Measurements from ENCODE around the gene VWA3A. TPM values are rescaled to one million over a fixed set of nuclear protein-coding genes. Genes with fewer than 3 reads are reported as not detected.
A peak's percentile ranks its signal among the peaks of the same experiment; 100 is the strongest.

The VWA3A gene
- total RNA-seq, 4 donors from 2014 or later: 0.35 to 0.40 TPM; not detected in 2

GRCh38 chr16:22070361-22071330, 21.7 kb upstream of the VWA3A start:
- Histone ChIP-seq H3K4me3 (no peak overlapping the region), H3K36me3 (no peaks in the 10 kb centered on the region), H3K4me1 (peaks cover 0 to 34% (median 0%) of the 10 kb centered on the region in 3 donors), H3K9me3 (no peaks in the 10 kb centered on the region), H3K27me3 (no peaks in the 10 kb centered on the region), H3K27ac (peak overlapping the region in 2 of 4 donors; percentile 17 to 21)
- 31 to 46% methylated on average over 11 to 12 of the region's 12 CpGs for WGBS, 2 donors (ENCODE audit: low coverage in 1 of 2)
- TF ChIP-seq POLR2A (IDR thresholded peaks at IDR 0.05) (no peak), POLR2AphosphoS5 (IDR thresholded peaks at IDR 0.05) (no peak), EP300 (IDR thresholded peaks at IDR 0.05) (no peak), CTCF (IDR thresholded peaks at IDR 0.05) (no peak)
- no peak for ATAC-seq

GRCh38 chr16:22071331-22071910, 20.9 kb upstream of the VWA3A start:
- Histone ChIP-seq H3K4me3 (no peak overlapping the region), H3K27me3 (no peaks in the 10 kb centered on the region), H3K36me3 (no peaks in the 10 kb centered on the region), H3K4me1 (peaks cover 0 to 34% (median 0%) of the 10 kb centered on the region in 3 donors), H3K9me3 (no peaks in the 10 kb centered on the region), H3K27ac (peak overlapping the region in 1 of 4 donors; percentile 17)
- no peak for TF ChIP-seq EP300 (IDR thresholded peaks at IDR 0.05)
- no peak for TF ChIP-seq POLR2AphosphoS5 (IDR thresholded peaks at IDR 0.05)
- TF ChIP-seq POLR2A (IDR thresholded peaks at IDR 0.05): no peak
- TF ChIP-seq CTCF (IDR thresholded peaks at IDR 0.05): no peak
- no peak for ATAC-seq
- WGBS, 2 donors (ENCODE audit: low coverage in 1 of 2): 71 to 81% methylated on average over 4 to 7 of the region's 7 CpGs

GRCh38 chr16:22073350-22073749, 19.0 kb upstream of the VWA3A start:
- no peak for ATAC-seq
- TF ChIP-seq EP300 (IDR thresholded peaks at IDR 0.05) (no peak), CTCF (IDR thresholded peaks at IDR 0.05) (no peak), POLR2A (IDR thresholded peaks at IDR 0.05) (no peak), POLR2AphosphoS5 (IDR thresholded peaks at IDR 0.05) (no peak)
- no peak overlapping the region for H3K27ac ChIP-seq
- peaks cover 0 to 34% (median 0%) of the 10 kb centered on the region in 3 donors for H3K4me1 ChIP-seq
- WGBS, 2 donors (ENCODE audit: low coverage in 1 of 2): 71% methylated on average over 3 of the region's 3 CpGs
- H3K9me3 ChIP-seq: no peaks in the 10 kb centered on the region
- H3K4me3 ChIP-seq: no peak overlapping the region
- no peaks in the 10 kb centered on the region for H3K27me3 ChIP-seq
- H3K36me3 ChIP-seq: no peaks in the 10 kb centered on the region

GRCh38 chr16:22075043-22075757, 17.1 kb upstream of the VWA3A start:
- H3K27ac ChIP-seq: no peak overlapping the region
- no peak overlapping the region for H3K4me3 ChIP-seq
- TF ChIP-seq POLR2AphosphoS5 (IDR thresholded peaks at IDR 0.05): no peak
- TF ChIP-seq POLR2A (IDR thresholded peaks at IDR 0.05): no peak
- TF ChIP-seq CTCF (IDR thresholded peaks at IDR 0.05): no peak
- TF ChIP-seq EP300 (IDR thresholded peaks at IDR 0.05): no peak
- 90 to 93% methylated on average over 6 to 10 of the region's 11 CpGs for WGBS, 2 donors (ENCODE audit: low coverage in 1 of 2)
- H3K9me3 ChIP-seq: no peaks in the 10 kb centered on the region
- H3K27me3 ChIP-seq: no peaks in the 10 kb centered on the region
- no peak for ATAC-seq
- H3K4me1 ChIP-seq: peaks cover 0 to 25% (median 0%) of the 10 kb centered on the region in 3 donors
- H3K36me3 ChIP-seq: no peaks in the 10 kb centered on the region

All from gastroesophageal sphincter (tissue), 4 donors.